K562 (cell line): ENCODE data around the gene NTRK1. TPM values are rescaled to one million over a fixed set of nuclear protein-coding genes. Genes with fewer than 3 reads are reported as not detected.

Source experiments
- ATAC-seq: fragments of 200-7000 bp; cut with Tn5 transposase; 3 replicates; pipeline ENCODE4 v1.9.1; 2020; ENCODE audit warnings: moderate library complexity
- BruUV-seq: library from RNA; stranded (reverse); fragments of 400-500 nt; replicated peaks from 2 replicates; lab custom pipeline; 2021; lab: Mats Ljungman, UMichigan
- CTCF ChIA-PET: fragments of 300-600 bp; formaldehyde crosslinking; extraction: SDS; loops from one replicate; lab custom pipeline; 2021; ENCODE audit warnings: low intra/inter-chr PET ratio; lab: Yijun Ruan, JAX
- POLR2A ChIA-PET: fragments of 300-600, 350-650 bp; sonication (Branson Sonifier 250); formaldehyde crosslinking; extraction: SDS; loops from one replicate; lab custom pipeline; 2021; ENCODE audit warnings: antibody characterized with exemption, inconsistent platforms; lab: Yijun Ruan, JAX
- DNase-seq, 4 experiments: peaks; one replicate each; pipeline versions ENCODE4 v3.0.0 to v3.0.0-alpha.2; 2011 to 2018; ENCODE audit warnings: low spot score in 3 of 4, mixed read lengths in 3 of 4; ENCODE audit errors: extremely low read depth in 1 of 4
- FAIRE-seq: peaks from 2 replicates; lab custom pipeline; 2011; peaks lifted over from hg19 to GRCh38; lab: Jason Lieb, UNC
- H2AFZ ChIP-seq: 2 replicates; pipeline ENCODE4 v1.6.0; 2011; ENCODE audit warnings: low read depth, low read length, control low read depth, inconsistent platforms
- H3K27ac ChIP-seq: fragments of 200-600 bp; 3 replicates; pipeline ENCODE4 v1.8.0; 2011; ENCODE audit warnings: low read depth, mild to moderate bottlenecking, control low read depth, inconsistent platforms, low read length, moderate library complexity, mixed read lengths; ENCODE audit errors: extremely low read depth
- H3K27me3 ChIP-seq, 2 experiments: fragments of 300-600 bp in 1 of 2; 2 replicates in 1 of 2; 3 replicates in 1 of 2; pipeline versions ENCODE4 v1.6.0 to v1.8.0; 2011; ENCODE audit warnings: inconsistent platforms in 2 of 2, low read length in 2 of 2, mild to moderate bottlenecking in 1 of 2, mixed read lengths in 1 of 2, moderate library complexity in 1 of 2; ENCODE audit not compliant: control insufficient read depth in 2 of 2, insufficient read depth in 2 of 2
- H3K36me3 ChIP-seq: fragments of 300-600 bp; 3 replicates; pipeline ENCODE4 v1.8.0; 2011; ENCODE audit warnings: mild to moderate bottlenecking, low read length, inconsistent platforms; ENCODE audit not compliant: control insufficient read depth, insufficient read depth
- H3K4me1 ChIP-seq, 2 experiments: fragments of 200-600 bp in 1 of 2; replicated peaks in 1 of 2; 2 replicates in 1 of 2; 3 replicates in 1 of 2; pipeline versions ENCODE4 v1.5.1 to v1.8.0; 2011; ENCODE audit warnings: inconsistent platforms in 2 of 2, low read length in 2 of 2, mild to moderate bottlenecking in 1 of 2, mixed read lengths in 1 of 2, moderate library complexity in 1 of 2; ENCODE audit not compliant: control insufficient read depth in 2 of 2, insufficient read depth in 2 of 2
- H3K4me2 ChIP-seq: 2 replicates; pipeline ENCODE4 v1.6.1; 2011; ENCODE audit warnings: low read length, control low read depth, inconsistent platforms, mixed read lengths; ENCODE audit not compliant: insufficient read depth
- H3K4me3 ChIP-seq: fragments of 200-600 bp; sonication (generic), shearing (Covaris generic); 2 replicates; pipeline ENCODE4 v1.5.1; 2016; ENCODE audit warnings: control low read depth, inconsistent platforms
- H3K79me2 ChIP-seq: fragments of 200-600 bp; 3 replicates; pipeline ENCODE4 v1.8.0; 2011; ENCODE audit warnings: low read length, inconsistent platforms; ENCODE audit not compliant: control insufficient read depth, insufficient read depth
- H3K9ac ChIP-seq, 2 experiments: 2 replicates each; pipeline versions ENCODE4 v1.6.0 to v1.6.1; 2011; ENCODE audit warnings: low read depth in 2 of 2, low read length in 2 of 2, control low read depth in 1 of 2, inconsistent platforms in 1 of 2, mild to moderate bottlenecking in 1 of 2, mixed read lengths in 1 of 2; ENCODE audit not compliant: insufficient read depth in 1 of 2
- H3K9me1 ChIP-seq: one replicate; pipeline ENCODE4 v1.6.0; 2011; ENCODE audit warnings: inconsistent platforms, mild to moderate bottlenecking, low read length, moderate library complexity; ENCODE audit not compliant: control insufficient read depth, insufficient read depth
- H3K9me3 ChIP-seq: replicated peaks from 2 replicates; pipeline ENCODE4 v1.5.1; 2011; ENCODE audit warnings: low read depth, low read length, inconsistent platforms; ENCODE audit not compliant: control insufficient read depth, insufficient read depth
- H4K20me1 ChIP-seq: replicated peaks from 2 replicates; pipeline ENCODE4 v1.6.1; 2011; ENCODE audit warnings: low read length, inconsistent platforms, mixed read lengths; ENCODE audit not compliant: control insufficient read depth, insufficient read depth
- ATF6 ChIP-seq: sonication (generic); formaldehyde crosslinking; IDR thresholded peaks from 2 replicates; pipeline ENCODE4 v1.4.0; 2020; ENCODE audit warnings: mild to moderate bottlenecking, missing genetic modification reagents
- C11orf30 ChIP-seq: fragments of 450-650 bp; IDR thresholded peaks from 2 replicates; pipeline ENCODE4 v1.6.1; 2016; ENCODE audit warnings: low read depth, mild to moderate bottlenecking
- ESRRA ChIP-seq: fragments of 450-650 bp; IDR thresholded peaks from 2 replicates; pipeline ENCODE4 v1.6.1; 2014; ENCODE audit warnings: low read depth, mild to moderate bottlenecking, moderate library complexity, borderline replicate concordance
- NFRKB ChIP-seq: fragments of 450-650 bp; IDR thresholded peaks from 2 replicates; pipeline ENCODE4 v1.6.1; 2016; ENCODE audit warnings: low read depth
- POLR2AphosphoS5 ChIP-seq: IDR thresholded peaks from 2 replicates; pipeline ENCODE4 v1.6.1; 2011; ENCODE audit warnings: mild to moderate bottlenecking, low read depth, low read length, moderate library complexity; ENCODE audit not compliant: control insufficient read depth, insufficient read depth
- ZBTB12 ChIP-seq: fragments of 250-450 bp; sonication (Bioruptor Pico); IDR thresholded peaks from 2 replicates; pipeline ENCODE4 v1.4.0; 2020
- ZNF740 ChIP-seq, 3 experiments: fragments of 200-800 bp in 1 of 3; sonication (Bioruptor generic) in 1 of 3; sonication (generic) in 1 of 3; formaldehyde crosslinking in 1 of 3; IDR thresholded peaks; 2 replicates each; pipeline versions ENCODE4 v1.6.1 to v1.8.0; 2016 to 2022; ENCODE audit warnings: mild to moderate bottlenecking in 2 of 3, missing compliant biosample characterization in 2 of 3, missing genetic modification characterization in 2 of 3, missing genetic modification reagents in 1 of 3
- ZNF76 ChIP-seq: fragments of 250-450 bp; sonication (Bioruptor Pico); IDR thresholded peaks from 2 replicates; pipeline ENCODE4 v1.4.0; 2020; ENCODE audit warnings: mild to moderate bottlenecking, moderate library complexity, borderline replicate concordance
- whole genome bisulfite sequencing: fragments of 100-300 bp; shearing (Covaris generic); methylation state at CpG from one replicate; pipeline ENCODE4 v1.1.6; 2016; ENCODE audit warnings: low coverage, mixed read lengths; ENCODE audit not compliant: insufficient coverage; ENCODE audit errors: missing lambda C conversion rate; 5-methylcytosine and 5-hydroxymethylcytosine counted together
- in situ Hi-C: fragments of 300-500 bp; cut with MboI; formaldehyde crosslinking; loops from 4 replicates; pipeline ENCODE4 v1.15.0; 2018; ENCODE audit warnings: inconsistent platforms, mixed read lengths
- intact Hi-C: fragments of 100-400 bp; cut with micrococcal nuclease; formaldehyde crosslinking; loops from 2 replicates; pipeline ENCODE4 v1.14.2; 2022
- polyA plus RNA-seq, 8 experiments: library from polyadenylated mRNA; depleted of rRNA in 4 of 8; stranded (reverse) in 5 of 8; unstranded in 3 of 8; fragments of >200 nt; fragmentation: Nextera tagmentation in 2 of 8; fragmentation: Illumina TruSeq in 1 of 8; extraction: Ambion mirVana in 2 of 8; extraction: Trizol in 1 of 8; gene quantifications; 2 replicates each; pipeline versions ENCODE4 v1.2.1 to v1.2.3, GENCODE V29; 2011 to 2014; ENCODE audit warnings: inconsistent platforms in 1 of 8, missing spikeins in 1 of 8
- total RNA-seq, 7 experiments: library from RNA; depleted of rRNA in 6 of 7; stranded (reverse); fragments of >200 nt in 6 of 7; fragmentation: Illumina TruSeq in 2 of 7; extraction: Trizol in 2 of 7; gene quantifications; 2 replicates each; pipeline versions ENCODE4 v1.2.1 to v1.2.3, GENCODE V29; 2011 to 2021; ENCODE audit warnings: low replicate concordance in 1 of 7

The NTRK1 gene
- total and polyA plus RNA-seq, 9 of the 15 experiments (the other 6 are each of a cell fraction or from before 2014, with no cell fraction given), result 0.46 to 30.0 (median 7.9) TPM

GRCh38 chr1:156811168-156811567 is 49.5 kb upstream of the NTRK1 start:
- Histone ChIP-seq H3K9ac (peak overlapping the region in 1 of 2 experiments; percentile 56; a peak in 1 of 4 replicates), H2AFZ (no peak overlapping the region), H3K4me3 (no peak overlapping the region), H3K27me3 (no peaks in the 10 kb centered on the region), H4K20me1 (no peaks in the 10 kb centered on the region), H3K4me2 (0 out of 2 replicates have a peak overlapping the region, but pooled peaks have one; percentile 18), H3K79me2 (peaks cover 20% of the 10 kb centered on the region), H3K36me3 (peaks cover 25% of the 10 kb centered on the region; the same call in 2 of the 3 replicates), H3K9me3 (no peaks in the 10 kb centered on the region), H3K4me1 (peaks cover 50 to 52% of the 10 kb centered on the region in 2 experiments), H3K27ac (no peak overlapping the region), H3K9me1 (no peaks in the 10 kb centered on the region)
- in situ Hi-C loops, result no loop called here
- no TSS peak for BruUV-seq
- DNase-seq (no peak), FAIRE-seq (no peak), ATAC-seq (no peak)
- intact Hi-C loops, result no loop called here
- POLR2A ChIA-PET, result interaction anchor here (1.6 kb wide), 1 partner anchor 19 kb away, joined by 3 read pairs; no protein-coding TSS in a partner anchor
- WGBS, result 45% methylated on average over 4 of the region's 4 CpGs
- TF ChIP-seq NFRKB (no peak), POLR2AphosphoS5 (0 out of 2 replicates have a peak, but pooled peaks have one; percentile 7)
- CTCF ChIA-PET, result no interaction called here

DNA sequence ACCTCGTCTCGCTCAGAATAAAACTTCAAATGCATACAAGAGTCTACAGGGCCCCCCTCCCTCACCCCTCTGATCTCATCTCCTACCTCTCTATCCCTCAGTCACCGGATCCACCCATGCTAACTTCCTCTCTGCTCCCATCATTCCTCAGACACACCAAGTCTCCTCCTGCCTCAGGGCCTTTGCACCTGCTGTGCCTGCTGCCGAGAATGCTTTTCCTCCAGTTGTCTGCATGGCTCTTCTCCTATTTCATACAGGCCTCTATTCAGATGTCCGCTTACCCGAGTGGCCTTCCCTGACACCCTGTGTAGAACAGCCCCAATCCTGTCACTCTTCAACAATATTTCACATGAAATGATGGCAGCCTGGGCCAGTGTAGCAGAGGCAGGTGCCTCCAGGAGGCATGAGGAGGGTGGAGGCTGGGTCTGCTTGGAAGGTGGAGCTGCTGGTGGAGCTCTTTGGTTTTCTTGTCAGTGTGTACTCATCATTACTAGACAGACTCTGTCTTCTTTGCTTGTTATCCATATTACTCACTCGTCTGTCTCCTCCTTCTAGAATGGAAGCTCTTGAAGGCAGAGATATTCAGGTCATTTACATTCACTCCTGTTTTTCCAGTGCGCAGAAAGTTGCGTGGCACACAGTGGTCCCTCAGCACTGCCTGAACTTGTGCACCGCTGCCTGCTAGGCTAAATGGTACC is 48.2 kb upstream of the NTRK1 start:
- H3K36me3 ChIP-seq, result peaks cover 20% of the 10 kb centered on the region; the same call in 2 of the 3 replicates
- H3K27me3 ChIP-seq, result no peaks in the 10 kb centered on the region
- CTCF ChIA-PET, result no interaction called here
- POLR2A ChIA-PET, result interaction anchor here (0.6 to 1.1 kb wide), 2 partner anchors 46 to 202 kb away, joined by 3 read pairs; no protein-coding TSS in a partner anchor
- H2AFZ ChIP-seq, result no peak overlapping the region
- H3K27ac ChIP-seq, result peak overlapping the region; percentile 86; the same call in 1 of the 3 replicates
- peaks cover 22% of the 10 kb centered on the region for H3K79me2 ChIP-seq
- H3K4me1 ChIP-seq, result peaks cover 59 to 65% of the 10 kb centered on the region in 2 experiments
- intact Hi-C loops (no loop called here), in situ Hi-C loops (no loop called here)
- H3K9me3 ChIP-seq, result no peaks in the 10 kb centered on the region
- ATAC-seq (no peak), DNase-seq (no peak), FAIRE-seq (no peak)
- H4K20me1 ChIP-seq, result no peaks in the 10 kb centered on the region
- H3K4me2 ChIP-seq, result peak overlapping the region; percentile 83
- 86% methylated on average over 10 of the region's 10 CpGs for WGBS
- H3K4me3 ChIP-seq, result no peak overlapping the region; the same call in 1 of the 2 replicates
- no peaks in the 10 kb centered on the region for H3K9me1 ChIP-seq
- no TSS peak for BruUV-seq
- H3K9ac ChIP-seq, result peak overlapping the region; percentile 83 to 96; a peak in 3 of 4 replicates
- no peak for TF ChIP-seq ZBTB12 (CRISPR knock-in tag)
- no peak for TF ChIP-seq ESRRA
- TF ChIP-seq ZNF740 (CRISPR knock-in tag; IDR thresholded peaks at IDR 0.05), result 0 out of 2 replicates have a peak, but pooled peaks have one; percentile 34
- no peak for TF ChIP-seq ZNF740 (tag; IDR thresholded peaks at IDR 0.05)
- TF ChIP-seq C11orf30, result no peak
- TF ChIP-seq ZNF76 (CRISPR knock-in tag), result no peak
- no peak for TF ChIP-seq ATF6
